Ishikawa (cell line): ENCODE data around the gene EEF1AKMT4.

Experiments used
- CEBPB ChIP-seq: IDR thresholded peaks from 2 replicates; pipeline ENCODE4 v1.6.1; 2012
- CREB1 ChIP-seq: IDR thresholded peaks from 2 replicates; pipeline ENCODE4 v1.6.1; 2012; ENCODE audit warnings: low read depth
- EP300 ChIP-seq: IDR thresholded peaks from 2 replicates; pipeline ENCODE4 v1.6.1; 2012; ENCODE audit warnings: borderline replicate concordance
- FOXM1 ChIP-seq: IDR thresholded peaks from 2 replicates; pipeline ENCODE4 v1.6.1; 2012; ENCODE audit warnings: low read depth, borderline replicate concordance
- MAX ChIP-seq: IDR thresholded peaks from 2 replicates; pipeline ENCODE4 v1.6.1; 2012
- NFIC ChIP-seq: IDR thresholded peaks from 2 replicates; pipeline ENCODE4 v1.6.1; 2012
- RAD21 ChIP-seq: IDR thresholded peaks from 2 replicates; pipeline ENCODE4 v1.6.1; 2012; ENCODE audit warnings: low read depth
- REST ChIP-seq: IDR thresholded peaks from 2 replicates; pipeline ENCODE4 v1.6.1; 2012; ENCODE audit warnings: low read depth, mild to moderate bottlenecking
- TAF1 ChIP-seq: IDR thresholded peaks from 2 replicates; pipeline ENCODE4 v1.6.1; 2012; ENCODE audit warnings: low read depth, mild to moderate bottlenecking
- TCF12 ChIP-seq: IDR thresholded peaks from 2 replicates; pipeline ENCODE4 v1.6.1; 2012; ENCODE audit warnings: low read depth
- TEAD4 ChIP-seq: IDR thresholded peaks from 2 replicates; pipeline ENCODE4 v1.6.1; 2012
- YY1 ChIP-seq: IDR thresholded peaks from 2 replicates; pipeline ENCODE4 v1.6.1; 2012; ENCODE audit warnings: low read depth
- ZBTB7A ChIP-seq: IDR thresholded peaks from 2 replicates; pipeline ENCODE4 v1.6.1; 2012; ENCODE audit warnings: low read depth

- TF ChIP-seq RAD21 (no peak), CREB1 (no peak), CEBPB (no peak), EP300 (no peak), TAF1 (no peak), ZBTB7A (no peak), REST (no peak), YY1 (no peak), FOXM1 (no peak), TCF12 (no peak), NFIC (no peak), MAX (no peak), TEAD4 (no peak)
These were observed 45.9 kb upstream of the EEF1AKMT4 start for GRCh38 chr3:184203526-184203925.
